AG09319 (cell line): ENCODE data around the gene WBP1.

Experiments used
- DNase-seq: peaks from one replicate; pipeline ENCODE4 v3.0.0-alpha.2; 2010; ENCODE audit warnings: low read depth; ENCODE audit errors: extremely low read depth
- CTCF ChIP-seq: IDR thresholded peaks from 2 replicates; pipeline ENCODE4 v1.5.1; 2011; ENCODE audit warnings: low read depth, mild to moderate bottlenecking, inconsistent platforms, low read length, moderate library complexity

The WBP1 gene

GRCh38 chr2:74423231-74424095, 34.8 kb upstream of the WBP1 start:
- TF ChIP-seq CTCF: no peak
- DNase-seq: no peak

GRCh38 chr2:74424139-74424992, 33.9 kb upstream of the WBP1 start:
- no peak for TF ChIP-seq CTCF
- no peak for DNase-seq

GRCh38 chr2:74424995-74425406, 33.2 kb upstream of the WBP1 start:
- DNase-seq: no peak
- no peak for TF ChIP-seq CTCF

GRCh38 chr2:74425523-74425922, 32.7 kb upstream of the WBP1 start:
- no peak for DNase-seq

GRCh38 chr2:74426181-74426758, 32.0 kb upstream of the WBP1 start:
- no peak for TF ChIP-seq CTCF
- no peak for DNase-seq

More at GRCh38 chr2:74425523-74425922, 32.7 kb upstream of the WBP1 start:
- no peak for TF ChIP-seq CTCF

GRCh38 chr2:74427551-74427950, 30.7 kb upstream of the WBP1 start:
- no peak for DNase-seq
- TF ChIP-seq CTCF: no peak
